Measurements from ENCODE around the gene PRR33. TPM values are rescaled to one million over a fixed set of nuclear protein-coding genes. Genes with fewer than 3 reads are reported as not detected.
A peak's percentile ranks its signal among the peaks of the same experiment; 100 is the strongest.

Gene PRR33
- total RNA-seq, 1 donor from 2014 or later = 0.16 TPM

DNA sequence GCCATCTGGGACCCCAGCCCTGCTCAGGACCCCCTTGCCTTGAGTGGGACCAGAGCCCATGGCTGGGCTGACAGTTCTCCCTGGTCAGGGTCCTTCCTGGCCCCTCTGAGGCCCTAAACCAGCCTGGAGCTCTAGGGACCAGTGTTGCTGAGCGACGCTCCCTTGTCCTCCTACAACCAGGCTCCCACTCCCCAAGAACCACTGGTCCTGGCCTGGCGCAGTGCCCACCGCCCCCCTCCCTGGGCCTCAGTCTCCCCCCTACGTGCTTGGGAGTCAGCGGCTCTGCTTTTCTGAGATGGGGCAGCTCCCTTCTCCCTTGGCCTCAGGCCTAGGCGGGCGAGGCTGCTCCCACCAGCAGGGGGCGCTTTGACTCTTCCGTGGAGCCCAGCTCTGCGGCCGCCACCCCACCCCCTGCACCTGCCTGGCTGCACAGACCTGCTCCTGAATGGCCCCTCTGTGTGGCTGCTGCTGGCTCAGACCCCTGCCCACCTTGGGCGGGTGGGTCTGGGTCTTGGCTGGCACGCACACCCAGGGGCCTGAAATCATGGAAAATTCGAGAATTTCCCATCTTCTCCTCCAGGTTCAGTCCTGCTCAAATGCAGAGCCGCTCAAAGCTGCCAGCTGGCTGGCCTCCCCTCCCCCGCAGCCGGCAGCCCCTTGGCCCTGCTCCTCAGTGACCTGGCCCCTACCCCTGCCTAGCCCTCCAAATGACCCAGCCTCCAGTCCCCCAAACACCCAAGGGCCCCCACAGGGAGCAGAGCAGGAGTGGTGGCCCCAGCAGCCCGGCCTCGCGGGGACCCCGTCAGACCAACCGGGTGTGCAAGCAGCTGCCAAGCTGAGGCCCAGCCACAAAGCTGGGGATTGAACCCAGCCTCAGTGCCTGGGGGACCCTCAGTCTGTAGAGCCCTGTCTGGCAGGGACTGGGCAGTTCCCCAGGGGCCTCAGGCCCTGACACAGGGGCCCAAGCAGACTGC is 9.1 kb downstream of the PRR33 start:
- intact Hi-C loops (cut with micrococcal nuclease) = loop anchor here (1.0 to 5.0 kb wide), 4 partner anchors 29 to 268 kb away; partner anchors contain the start of genes LSP1 and TNNT3
- peak; percentile 73 for DNase-seq
- CTCF ChIA-PET = interaction anchor here (0.5 to 2.6 kb wide), 26 partner anchors 9 to 1165 kb away, joined by 3 to 15 read pairs (median 4); partner anchors contain the start of genes LSP1 and PRR33
- peak overlapping the region; percentile 61 for H3K27ac Mint-ChIP-seq
- no peak overlapping the region for H3K4me3 Mint-ChIP-seq
- no peaks in the 10 kb centered on the region for H3K27me3 Mint-ChIP-seq
- H3K4me1 Mint-ChIP-seq = peaks cover 37% of the 10 kb centered on the region
- no peaks in the 10 kb centered on the region for H3K9me3 Mint-ChIP-seq
- POLR2A ChIA-PET = interaction anchor here (0.6 to 5.4 kb wide), 9 partner anchors 9 to 1110 kb away, joined by 3 to 55 read pairs (median 4); partner anchors contain the start of genes LSP1, MRPL23, NAP1L4 and PRR33
- TF ChIP-seq, protein P1, sequence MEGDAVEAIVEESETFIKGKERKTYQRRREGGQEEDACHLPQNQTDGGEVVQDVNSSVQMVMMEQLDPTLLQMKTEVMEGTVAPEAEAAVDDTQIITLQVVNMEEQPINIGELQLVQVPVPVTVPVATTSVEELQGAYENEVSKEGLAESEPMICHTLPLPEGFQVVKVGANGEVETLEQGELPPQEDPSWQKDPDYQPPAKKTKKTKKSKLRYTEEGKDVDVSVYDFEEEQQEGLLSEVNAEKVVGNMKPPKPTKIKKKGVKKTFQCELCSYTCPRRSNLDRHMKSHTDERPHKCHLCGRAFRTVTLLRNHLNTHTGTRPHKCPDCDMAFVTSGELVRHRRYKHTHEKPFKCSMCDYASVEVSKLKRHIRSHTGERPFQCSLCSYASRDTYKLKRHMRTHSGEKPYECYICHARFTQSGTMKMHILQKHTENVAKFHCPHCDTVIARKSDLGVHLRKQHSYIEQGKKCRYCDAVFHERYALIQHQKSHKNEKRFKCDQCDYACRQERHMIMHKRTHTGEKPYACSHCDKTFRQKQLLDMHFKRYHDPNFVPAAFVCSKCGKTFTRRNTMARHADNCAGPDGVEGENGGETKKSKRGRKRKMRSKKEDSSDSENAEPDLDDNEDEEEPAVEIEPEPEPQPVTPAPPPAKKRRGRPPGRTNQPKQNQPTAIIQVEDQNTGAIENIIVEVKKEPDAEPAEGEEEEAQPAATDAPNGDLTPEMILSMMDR (IDR thresholded peaks at IDR 0.05) = no peak
- H3K36me3 Mint-ChIP-seq (ENCODE audit: low read depth) = peaks cover 6% of the 10 kb centered on the region
- peak; percentile 83 for ATAC-seq (ENCODE audit: low read depth)

DNA sequence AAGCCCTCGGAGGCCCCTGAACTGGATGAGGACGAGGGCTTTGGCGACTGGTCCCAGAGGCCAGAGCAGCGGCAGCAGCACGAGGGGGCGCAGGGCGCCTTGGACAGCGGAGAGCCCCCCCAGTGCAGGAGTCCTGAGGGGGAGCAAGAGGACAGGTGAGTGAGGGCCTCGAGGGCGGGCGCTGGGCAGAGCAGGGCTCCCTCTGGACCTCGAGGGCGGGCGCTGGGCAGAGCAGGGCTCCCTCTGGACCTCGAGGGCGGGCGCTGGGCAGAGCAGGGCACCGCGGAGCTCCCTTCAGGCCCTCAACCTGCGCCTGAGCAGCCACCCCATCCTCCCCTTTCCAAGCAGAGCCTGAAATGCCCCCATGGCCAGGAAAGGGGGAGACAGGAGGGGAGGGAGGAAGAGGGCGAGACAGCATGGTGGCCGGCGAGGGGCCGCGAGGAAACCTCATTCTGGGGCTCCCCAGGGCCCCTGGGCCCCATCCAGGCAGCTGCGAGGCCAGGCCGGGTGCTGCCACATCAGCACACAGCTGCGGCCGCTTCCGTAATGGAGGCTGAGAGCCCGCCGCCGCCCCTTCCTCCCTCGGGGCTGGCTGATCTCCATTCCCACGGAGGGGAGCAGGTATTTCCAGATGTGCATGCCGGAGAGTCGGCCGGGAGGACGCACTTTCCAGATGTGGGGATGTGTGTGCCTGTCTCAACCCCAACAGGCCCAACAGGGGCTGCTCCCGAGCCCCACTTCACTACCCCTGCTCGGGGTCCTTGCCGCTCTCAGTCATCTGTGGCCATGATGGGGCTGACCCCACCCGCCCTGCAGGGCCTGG is 10.0 kb downstream of the PRR33 start:
- ChIA-PET CTCF (interaction anchor here (0.5 to 2.6 kb wide), 24 partner anchors 10 to 1164 kb away, joined by 3 to 15 read pairs (median 6); partner anchors contain the start of genes LSP1 and PRR33), POLR2A (interaction anchor here (0.6 to 5.4 kb wide), 9 partner anchors 9 to 1110 kb away, joined by 3 to 55 read pairs (median 4); partner anchors contain the start of genes LSP1, MRPL23, NAP1L4 and PRR33)
- ATAC-seq (ENCODE audit: low read depth) (peak; percentile 65), DNase-seq (peak; percentile 44)
- H3K4me1 Mint-ChIP-seq = peaks cover 41% of the 10 kb centered on the region
- no peak overlapping the region for H3K4me3 Mint-ChIP-seq
- peaks cover 8% of the 10 kb centered on the region for H3K36me3 Mint-ChIP-seq (ENCODE audit: low read depth)
- TF ChIP-seq, protein P1 (IDR thresholded peaks at IDR 0.05) = no peak
- intact Hi-C loops (cut with micrococcal nuclease) = loop anchor here (1.0 to 5.0 kb wide), 4 partner anchors 28 to 269 kb away; partner anchors contain the start of genes LSP1 and TNNT3
- peak overlapping the region; percentile 61 for H3K27ac Mint-ChIP-seq
- H3K9me3 Mint-ChIP-seq = no peaks in the 10 kb centered on the region
- H3K27me3 Mint-ChIP-seq = no peaks in the 10 kb centered on the region

DNA sequence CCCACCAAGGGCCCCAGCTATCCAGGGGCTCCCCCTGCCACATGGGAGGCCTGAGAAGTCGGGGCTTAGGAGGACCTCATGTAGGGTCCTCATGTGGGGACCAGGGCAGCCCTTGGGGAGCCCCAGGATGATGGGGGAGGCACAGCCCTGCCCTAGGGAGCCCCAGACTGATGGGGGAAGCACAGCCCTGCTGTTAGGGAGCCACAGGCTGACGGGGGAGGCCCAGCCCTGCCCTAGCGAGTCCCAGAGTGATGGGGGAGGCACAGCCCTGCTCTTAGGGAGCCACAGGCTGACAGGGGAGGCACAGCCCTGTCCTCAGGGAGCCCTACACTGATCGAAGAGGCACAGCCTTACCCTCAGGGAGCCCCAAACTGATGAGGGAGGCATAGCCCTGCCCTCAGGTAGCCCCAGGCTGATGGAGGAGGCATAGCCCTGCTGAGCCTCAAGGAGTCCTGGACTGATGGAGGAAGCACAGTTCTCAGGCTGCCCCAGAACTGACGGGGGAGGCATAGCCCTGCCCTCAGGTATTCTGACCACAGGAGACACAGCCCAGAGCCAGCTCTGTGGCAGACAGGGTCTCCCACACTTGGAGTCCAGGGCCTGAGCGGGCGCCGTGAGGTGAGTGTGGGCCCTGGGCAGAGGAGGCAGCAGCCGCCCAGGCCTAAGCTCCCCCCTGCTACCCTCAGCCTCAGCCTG is 10.8 kb downstream of the PRR33 start:
- peak; percentile 22 for DNase-seq
- TF ChIP-seq, protein P1 (IDR thresholded peaks at IDR 0.05) = no peak
- Mint-ChIP-seq H3K27me3 (no peaks in the 10 kb centered on the region), H3K4me1 (peaks cover 48% of the 10 kb centered on the region), H3K4me3 (no peak overlapping the region), H3K36me3 (ENCODE audit: low read depth) (peaks cover 8% of the 10 kb centered on the region), H3K9me3 (no peaks in the 10 kb centered on the region), H3K27ac (peak overlapping the region; percentile 71)
- intact Hi-C loops (cut with micrococcal nuclease) = loop anchor here (5.0 kb wide), 1 partner anchor 36 kb away; the partner anchor contains the start of gene TNNT3
- ATAC-seq (ENCODE audit: low read depth) = no peak
- POLR2A ChIA-PET = interaction anchor here (1.4 to 5.4 kb wide), 2 partner anchors 28 to 37 kb away, joined by 5 to 55 read pairs; partner anchors contain the start of gene LSP1
- CTCF ChIA-PET = interaction anchor here (1.2 to 2.6 kb wide), 6 partner anchors 11 to 269 kb away, joined by 3 to 15 read pairs (median 10); partner anchors contain the start of gene LSP1

DNA sequence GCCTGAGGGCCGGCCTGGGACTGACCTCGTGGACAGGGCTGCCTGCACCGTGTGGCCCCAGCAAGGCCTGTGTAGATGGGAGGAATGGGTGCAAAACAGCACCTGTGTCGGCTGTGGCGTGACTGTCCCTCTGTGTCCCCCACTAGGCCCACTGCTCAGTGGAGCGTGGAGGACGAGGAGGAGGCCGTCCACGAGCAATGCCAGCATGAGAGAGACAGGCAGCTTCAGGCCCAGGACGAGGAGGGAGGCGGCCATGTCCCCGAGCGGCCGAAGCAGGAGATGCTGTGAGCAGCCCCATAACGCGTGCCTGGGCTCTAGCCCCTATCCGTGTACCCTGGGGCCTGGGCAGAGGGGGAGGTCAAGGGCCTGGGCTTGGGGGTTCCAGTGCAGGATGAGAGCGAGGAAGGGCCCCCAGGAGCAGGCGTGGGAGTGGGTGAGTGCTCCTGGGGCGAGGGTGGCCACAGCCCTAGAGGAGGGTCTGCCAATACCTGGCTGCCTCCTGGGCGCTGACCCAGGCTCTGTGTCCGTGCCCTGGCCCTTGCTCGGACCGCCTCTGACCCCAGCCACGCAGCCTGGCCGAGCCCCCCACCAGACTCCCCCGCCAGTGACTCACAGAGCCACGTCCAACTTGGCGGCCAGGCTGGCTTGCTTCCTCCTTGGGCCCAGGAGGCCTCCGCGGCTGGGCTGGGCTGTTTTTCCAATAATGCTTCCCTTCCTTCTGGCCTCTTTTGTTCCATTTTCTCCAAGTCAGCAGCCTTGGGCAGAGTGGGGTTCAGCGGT is 11.6 kb downstream of the PRR33 start:
- TF ChIP-seq, protein P1 (IDR thresholded peaks at IDR 0.05) = no peak
- H3K4me1 Mint-ChIP-seq = peaks cover 53% of the 10 kb centered on the region
- intact Hi-C loops (cut with micrococcal nuclease) = loop anchor here (5.0 kb wide), 1 partner anchor 37 kb away; the partner anchor contains the start of gene TNNT3
- H3K27ac Mint-ChIP-seq = peak overlapping the region; percentile 71
- H3K27me3 Mint-ChIP-seq = no peaks in the 10 kb centered on the region
- ChIA-PET CTCF (no interaction called here), POLR2A (interaction anchor here (0.6 to 5.4 kb wide), 3 partner anchors 12 to 37 kb away, joined by 3 to 55 read pairs (median 5); partner anchors contain the start of gene LSP1)
- ATAC-seq (ENCODE audit: low read depth) = no peak
- no peak overlapping the region for H3K4me3 Mint-ChIP-seq
- peaks cover 11% of the 10 kb centered on the region for H3K36me3 Mint-ChIP-seq (ENCODE audit: low read depth)
- no peaks in the 10 kb centered on the region for H3K9me3 Mint-ChIP-seq
- peak; percentile 15 for DNase-seq
